GM23248 (cell line): Measurements from ENCODE around the gene OR5H14.

ENCODE experiments used
- EZH2 ChIP-seq: fragments of 200-600 bp; sonication (generic); IDR thresholded peaks from 2 replicates; pipeline ENCODE4 v1.6.1; 2018; ENCODE audit warnings: antibody characterized with exemption, mild to moderate bottlenecking; ENCODE audit not compliant: insufficient read depth, poor library complexity, severe bottlenecking
- EZH2phosphoT487 ChIP-seq: fragments of 200-600 bp; sonication (generic); IDR thresholded peaks from 2 replicates; pipeline ENCODE4 v1.6.1; 2018; ENCODE audit warnings: antibody characterized with exemption, moderate library complexity, mild to moderate bottlenecking, low read depth; ENCODE audit not compliant: insufficient read depth

DNA sequence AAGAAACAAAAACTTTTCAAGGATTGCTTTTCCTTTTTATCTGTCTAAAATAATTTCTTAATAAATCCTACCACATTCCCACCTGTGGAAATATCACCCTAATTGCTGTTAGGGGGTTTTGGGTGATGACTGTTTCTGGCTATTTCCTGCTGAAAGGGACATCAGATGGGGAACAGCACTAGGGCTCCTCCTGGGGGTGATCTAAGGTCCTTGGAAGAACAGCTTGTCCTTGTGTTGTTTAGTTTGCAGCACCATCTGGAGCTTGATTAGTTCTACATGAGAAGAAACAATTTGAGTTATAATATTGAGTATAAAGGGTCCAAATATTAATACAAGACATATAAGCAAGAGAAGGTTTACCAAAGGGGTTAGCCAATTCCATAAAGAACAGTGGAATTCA, 37.9 kb downstream of the OR5H14 start:
- no peak for TF ChIP-seq EZH2phosphoT487
- TF ChIP-seq EZH2, result no peak
